HG03196 (cell line): ENCODE results near the gene TRIM42.
A peak's percentile ranks its signal among the peaks of the same experiment; 100 is the strongest.

Experiments
- ATAC-seq: cut with Tn5 transposase; IDR thresholded peaks from one replicate; pipeline ENCODE4 v1.9.1; 2021; ENCODE audit not compliant: unreplicated experiment

Gene TRIM42

DNA sequence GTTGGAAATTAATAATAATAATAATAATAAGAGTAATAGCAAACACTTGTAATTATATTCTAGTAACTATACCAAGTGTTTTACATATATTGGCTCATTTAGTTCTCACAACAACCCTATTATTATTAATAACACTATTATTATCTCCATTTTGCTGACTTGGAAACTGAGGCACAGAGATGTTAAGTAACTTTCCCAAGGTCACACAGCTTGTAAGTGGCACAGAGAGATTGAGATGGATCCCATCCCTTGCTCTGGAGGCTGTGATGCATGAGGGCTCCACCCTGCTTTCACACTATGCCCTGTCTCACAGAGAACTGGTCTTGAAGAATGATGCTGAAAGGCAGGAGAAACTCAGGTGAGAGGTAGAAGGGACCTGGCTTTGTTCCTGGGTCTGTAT is 31.9 kb downstream of the TRIM42 start:
- ATAC-seq: no peak

DNA sequence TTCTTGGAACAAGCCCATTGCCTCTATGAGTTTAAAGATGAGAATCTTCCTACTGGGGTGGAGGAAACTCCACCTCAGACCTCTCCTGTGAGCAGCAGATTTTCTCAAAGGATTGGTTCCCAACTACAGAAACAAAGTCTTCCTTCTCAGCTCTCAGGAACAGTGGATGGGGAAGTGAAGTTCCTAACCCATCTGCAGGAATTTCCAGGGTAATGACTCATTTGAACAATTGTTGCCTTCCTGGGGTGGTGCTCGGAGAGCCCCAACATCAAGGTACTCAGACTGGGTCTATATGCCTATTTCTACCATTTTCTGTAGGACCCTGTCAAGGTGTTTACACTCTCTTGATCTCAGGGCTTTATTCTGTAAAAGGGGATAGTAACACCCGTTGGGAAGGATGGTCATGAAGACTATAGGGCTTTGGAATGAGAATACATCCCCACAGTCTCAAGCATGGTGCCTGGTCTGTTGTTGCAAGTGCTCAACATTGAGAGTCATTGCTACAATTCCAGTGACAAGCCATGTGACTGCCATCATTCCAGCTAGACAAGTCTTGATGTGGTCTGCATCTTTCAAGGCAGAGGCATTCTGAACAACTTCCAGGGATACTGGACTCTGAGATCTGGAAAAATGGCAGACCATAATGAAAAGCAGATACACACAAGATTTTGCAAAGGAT is 33.0 kb downstream of the TRIM42 start:
- ATAC-seq: no peak

DNA sequence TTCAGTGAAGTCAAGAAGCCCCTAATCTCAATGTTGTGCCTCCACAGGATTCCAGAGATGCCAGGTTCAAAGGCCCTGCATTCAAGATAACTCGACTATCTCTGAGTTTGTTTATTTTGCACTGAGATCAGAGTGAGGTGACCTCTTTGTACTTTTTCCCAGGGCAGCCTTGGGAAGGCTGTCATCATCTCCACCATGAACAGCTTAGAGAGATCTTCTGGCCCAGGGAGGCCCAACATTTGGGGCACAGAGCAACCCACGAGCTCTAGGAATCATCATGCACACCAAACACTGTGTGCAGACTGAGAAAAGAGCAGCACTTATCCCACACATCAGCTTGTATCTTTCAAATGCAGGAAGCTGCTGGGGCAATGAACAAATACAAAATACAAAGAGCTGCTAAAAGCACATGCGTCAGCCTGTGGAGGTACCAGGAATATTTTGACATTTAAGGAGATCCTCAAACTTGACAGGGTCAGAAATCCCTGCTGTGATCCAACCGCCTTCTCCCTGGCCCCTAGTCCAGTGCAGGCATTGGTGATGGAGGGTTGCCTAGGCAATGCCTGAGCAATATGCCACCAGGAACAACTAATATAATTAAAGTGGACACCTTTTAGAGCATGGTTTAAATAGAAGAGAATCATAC is 33.6 kb downstream of the TRIM42 start:
- ATAC-seq: no peak

DNA sequence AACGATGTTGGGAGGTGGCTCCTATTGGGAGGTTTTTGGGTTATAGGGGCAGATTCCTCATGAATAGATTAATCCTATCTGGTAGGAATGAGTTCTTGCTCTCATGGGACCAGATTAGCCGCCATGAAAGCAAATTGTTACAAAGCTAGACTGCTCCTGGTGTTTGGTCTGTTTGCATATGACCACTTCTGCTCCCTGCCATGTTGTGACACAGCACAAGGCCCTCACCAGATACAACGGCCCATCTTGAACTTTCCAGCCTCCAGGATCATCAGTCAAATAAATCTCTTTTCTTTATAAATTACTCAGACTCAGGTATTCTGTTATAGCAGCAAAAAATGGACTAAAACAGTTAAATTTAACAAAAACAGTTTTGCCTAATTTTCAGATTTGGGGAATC is 34.4 kb downstream of the TRIM42 start:
- no peak for ATAC-seq

DNA sequence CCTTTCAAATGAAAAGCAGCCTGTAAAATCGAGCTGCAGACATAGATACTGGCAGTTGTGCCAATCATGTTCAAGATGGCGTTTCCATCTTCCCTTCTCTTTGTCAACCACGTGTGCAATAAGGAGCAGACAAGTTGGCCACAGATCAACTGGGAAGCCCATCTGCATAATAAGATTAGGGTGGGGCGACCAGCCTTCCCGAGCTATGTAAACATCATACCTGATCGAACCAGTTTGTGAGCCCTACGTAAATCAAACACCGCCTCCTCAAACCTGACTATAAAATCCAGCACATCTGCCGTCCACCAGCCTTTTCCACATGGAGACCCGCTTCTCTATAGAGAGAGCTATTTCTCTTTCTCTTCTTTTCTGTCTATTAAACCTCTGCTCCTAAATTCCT is 37.2 kb downstream of the TRIM42 start:
- ATAC-seq: no peak

DNA sequence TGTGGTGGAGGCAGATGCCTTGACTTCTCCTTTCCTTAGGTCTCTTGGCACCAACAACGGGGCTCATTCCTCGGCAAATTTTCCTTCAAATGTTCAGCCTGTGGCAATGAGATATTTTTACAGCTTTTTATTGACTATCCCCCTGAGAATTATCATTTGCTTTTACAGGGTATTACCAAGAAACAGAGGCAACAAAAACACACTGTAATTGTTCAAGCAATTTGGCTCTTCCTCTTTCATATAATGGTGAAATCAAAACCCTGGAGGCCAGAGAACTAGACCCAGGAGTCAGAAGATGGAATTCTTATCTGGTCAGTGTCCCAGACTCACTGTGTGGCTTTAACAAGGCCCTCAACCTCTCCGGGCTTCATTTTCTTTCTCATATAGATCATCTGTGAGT is 40.1 kb downstream of the TRIM42 start:
- ATAC-seq: no peak

DNA sequence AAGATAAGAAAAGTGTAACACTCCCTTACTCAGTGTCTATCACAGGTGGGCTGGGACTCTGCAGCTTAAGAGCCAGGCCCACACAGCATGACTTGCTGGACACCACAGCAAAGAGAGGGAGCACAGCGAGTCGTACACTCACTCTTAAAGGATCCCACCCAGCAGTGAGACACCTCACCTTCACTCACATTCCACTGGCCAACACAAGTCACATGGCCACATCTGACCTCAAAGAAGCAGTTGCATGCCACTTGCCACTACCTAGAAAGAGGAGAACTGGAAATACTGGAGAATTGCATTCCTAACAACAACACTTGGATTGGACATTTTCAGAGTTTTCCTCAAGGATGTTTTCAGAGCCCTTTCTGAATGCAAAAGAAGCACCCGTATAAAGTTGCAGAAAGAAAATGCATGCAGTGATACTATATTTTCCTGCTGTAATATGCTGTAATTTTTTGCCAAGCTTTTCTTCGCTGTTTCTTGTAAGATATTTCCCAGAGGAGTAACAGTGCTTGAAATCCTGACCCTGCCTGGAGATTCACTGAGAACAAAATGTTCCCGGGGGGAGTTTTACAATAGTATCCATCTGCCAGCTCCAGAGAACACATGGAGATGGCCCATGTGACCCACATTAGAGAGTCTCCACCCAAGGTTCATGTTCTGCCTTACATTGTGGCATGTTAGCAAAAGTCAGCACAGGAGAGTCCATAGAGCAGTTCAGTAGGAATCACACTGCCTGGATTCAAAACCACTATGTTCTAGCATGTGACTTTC is 42.2 kb downstream of the TRIM42 start:
- ATAC-seq: no peak

DNA sequence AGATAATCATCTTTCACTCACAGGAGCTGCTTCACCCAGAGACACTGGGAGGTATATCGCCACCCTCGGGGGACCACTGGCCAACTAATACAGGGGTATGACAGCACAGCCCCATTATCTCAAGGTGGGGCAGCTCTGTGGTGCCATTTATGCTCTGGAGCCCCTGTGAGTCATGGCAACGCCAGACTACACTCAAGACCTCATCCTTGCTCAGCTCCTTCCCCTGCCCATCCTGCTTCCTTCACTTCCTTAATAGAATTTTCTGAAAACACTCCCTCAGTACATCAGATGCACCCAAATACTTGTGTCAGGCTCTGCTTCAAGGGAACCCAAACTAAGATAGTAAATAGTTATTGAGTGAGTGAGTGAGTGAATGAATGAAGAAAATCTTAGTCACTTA is 45.7 kb downstream of the TRIM42 start:
- ATAC-seq: no peak

DNA sequence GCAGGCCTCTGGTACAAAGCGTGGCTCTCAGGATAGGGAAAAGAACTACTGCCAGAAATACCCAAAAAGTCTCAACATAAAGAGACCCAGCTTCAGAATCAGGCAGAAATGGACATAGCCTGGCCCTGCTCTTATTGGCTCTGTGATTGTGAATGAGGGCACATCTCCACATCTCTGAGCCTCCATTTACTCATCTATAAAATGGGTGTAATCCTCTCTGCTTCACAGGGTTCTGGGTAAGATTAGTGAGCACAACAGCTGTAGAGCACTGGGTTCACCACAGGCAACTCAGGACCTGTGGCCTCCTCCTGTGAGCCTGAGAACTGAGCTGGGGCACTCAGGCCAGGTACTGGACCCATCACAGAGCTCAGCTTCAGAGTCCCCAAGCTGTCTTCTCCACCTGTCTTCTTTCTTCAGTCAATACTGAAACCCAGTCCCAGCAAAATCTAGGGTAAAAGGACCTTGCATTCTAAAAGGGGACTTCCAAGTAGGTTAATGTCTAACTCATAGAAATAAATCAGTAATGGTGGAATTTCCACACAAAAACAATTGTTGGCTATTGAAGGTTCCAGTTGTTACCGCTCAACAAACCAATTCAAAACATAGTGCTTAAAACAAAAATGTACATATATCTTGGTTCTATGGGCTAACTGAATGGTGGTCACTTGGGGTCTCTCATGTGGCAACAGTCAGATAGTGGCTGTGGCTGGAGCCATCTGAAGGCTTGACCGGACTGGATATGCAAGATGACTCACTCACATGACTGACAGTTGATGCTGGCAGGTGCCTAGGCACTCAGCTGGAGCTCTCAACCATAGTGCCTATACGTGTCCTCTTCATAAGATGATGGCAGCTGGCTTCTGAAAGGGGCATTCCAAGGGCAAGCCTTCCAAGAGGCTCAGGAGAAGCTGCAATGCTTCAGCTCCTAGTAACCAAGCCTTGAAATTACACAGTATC is 47.3 kb downstream of the TRIM42 start:
- ATAC-seq: peak; percentile 83

DNA sequence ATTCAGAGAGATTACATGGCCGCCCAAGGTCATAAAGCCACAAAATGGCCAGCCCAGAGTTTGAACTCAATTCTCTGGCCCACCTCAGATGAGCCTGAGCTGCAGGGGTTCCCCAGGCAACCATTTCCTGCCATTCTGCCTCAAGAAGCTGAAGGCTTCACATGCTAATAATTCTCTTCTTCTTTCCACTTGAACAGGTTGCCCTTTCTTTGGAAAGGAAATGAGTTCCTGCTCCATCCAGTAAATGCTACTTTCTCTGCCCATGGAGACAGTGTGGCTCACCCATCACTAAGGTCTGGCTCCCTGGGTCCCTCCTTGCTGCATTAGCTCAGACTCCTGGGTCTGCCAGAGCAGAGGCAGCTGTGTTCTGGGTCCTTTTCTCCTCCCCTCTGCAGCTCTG is 48.2 kb downstream of the TRIM42 start:
- no peak for ATAC-seq

DNA sequence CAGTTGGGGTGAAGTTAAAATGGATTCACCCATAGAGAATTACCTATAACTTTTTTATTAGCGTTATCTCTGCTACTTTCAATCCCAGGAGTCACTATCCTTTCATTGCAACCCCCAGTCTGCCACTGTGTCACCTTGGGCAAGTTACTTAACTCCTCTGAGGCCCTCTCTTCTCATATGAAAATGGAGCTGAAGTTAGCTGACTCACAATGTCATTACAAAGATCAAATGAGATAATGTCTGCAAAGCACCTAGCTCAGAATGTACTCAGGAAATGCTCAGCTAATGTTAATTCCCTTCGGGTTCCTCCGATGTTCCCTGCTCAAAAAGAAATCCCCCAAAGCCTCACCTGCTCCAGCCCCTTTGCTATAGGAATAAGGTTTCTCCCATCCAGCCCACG is 50.0 kb downstream of the TRIM42 start:
- ATAC-seq: no peak

DNA sequence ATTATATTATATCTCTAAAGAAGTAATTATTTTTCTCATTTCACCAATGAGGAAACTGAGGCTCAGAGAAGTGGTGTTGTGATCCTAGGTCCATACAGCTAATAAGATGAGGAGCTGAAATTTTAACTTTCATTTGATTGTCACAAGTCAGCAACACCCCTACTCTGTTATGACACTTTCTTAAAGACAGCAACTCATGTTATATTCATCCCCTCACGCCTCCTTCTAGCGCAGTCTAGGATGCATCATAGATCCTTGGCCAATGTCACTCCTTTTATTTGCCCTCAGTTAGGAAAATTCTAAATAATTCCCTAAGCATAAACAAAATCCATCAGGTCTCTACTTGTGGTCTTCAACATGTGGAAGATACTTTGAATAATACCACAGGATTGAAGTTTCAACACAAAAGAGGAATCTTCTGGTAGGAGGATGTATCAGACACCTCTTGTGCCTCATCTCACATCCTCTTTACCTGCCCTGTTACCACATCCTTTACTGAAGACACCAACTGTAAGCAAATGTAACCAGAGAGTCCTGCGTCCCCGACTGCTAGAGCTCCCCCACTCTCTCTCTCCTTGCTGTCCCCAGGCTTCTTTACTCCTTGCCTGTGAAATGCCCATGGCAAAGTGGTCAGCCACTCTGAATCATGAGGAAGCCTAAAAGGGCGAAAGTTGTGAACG is 53.7 kb downstream of the TRIM42 start:
- ATAC-seq: peak; percentile 72

DNA sequence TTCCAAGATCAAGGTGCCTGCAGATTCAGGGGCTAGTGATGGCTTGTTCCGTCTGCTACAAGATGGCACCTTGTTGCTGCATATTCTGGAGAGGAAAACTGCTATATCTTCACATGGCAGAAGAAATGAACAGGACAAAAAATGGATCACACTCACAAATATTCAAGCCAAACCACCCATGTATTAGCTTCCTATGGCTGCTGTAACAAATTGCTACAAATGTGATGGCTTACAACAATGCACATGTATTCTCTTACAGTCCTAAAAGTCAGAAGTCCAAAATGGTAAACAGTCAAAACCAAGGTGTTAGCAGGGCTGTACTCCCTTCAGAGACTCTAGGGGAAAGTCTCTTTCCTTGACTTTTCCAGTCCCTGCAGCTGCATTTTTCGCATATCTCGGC is 55.8 kb downstream of the TRIM42 start:
- ATAC-seq: no peak

DNA sequence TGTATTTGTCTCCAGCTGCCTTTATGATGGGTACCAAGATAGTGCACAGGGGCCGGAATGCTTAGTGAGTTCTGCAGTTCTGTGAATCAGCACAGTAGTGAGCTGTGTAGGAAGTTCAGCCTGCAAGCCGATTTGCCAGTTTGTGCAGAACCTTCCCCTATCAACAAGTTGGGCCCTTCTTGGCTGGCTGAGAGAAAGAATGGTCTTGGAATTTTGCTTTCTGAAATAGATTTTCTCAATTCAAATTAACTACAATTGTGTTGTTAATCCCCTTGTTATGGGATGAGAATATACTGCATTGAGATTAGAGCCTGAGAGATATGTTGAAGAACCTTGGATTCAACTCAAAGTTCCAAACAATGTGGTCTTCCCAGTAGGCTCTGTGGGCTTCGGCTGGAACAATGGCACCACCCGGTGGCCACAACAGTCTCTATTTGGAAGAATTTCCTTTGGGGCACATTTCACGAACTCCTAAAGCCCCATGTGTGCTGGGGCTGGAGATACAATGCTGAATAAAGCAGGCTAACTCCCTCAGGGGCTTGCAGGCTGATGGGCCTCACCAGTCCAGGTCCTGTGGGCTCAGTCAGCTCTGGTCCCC is 59.1 kb downstream of the TRIM42 start:
- no peak for ATAC-seq

DNA sequence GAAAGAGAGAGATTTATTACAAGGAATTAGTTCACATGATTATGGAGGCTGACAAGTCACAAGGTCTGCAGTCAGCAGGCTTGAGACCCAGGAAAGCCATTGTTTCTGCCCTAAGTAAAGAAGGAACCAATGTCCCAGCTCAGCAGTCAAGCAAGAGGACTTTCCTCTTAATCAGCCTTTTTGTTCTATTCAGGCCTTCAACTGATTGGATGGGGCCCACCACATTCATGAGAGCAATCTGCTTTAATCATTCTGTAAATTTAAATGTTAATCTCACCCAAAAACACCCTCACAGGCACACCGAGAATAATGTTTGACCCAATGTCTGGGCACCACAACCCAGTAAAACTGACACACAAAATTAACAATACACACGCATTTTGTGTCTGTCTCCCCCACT is 64.3 kb downstream of the TRIM42 start:
- ATAC-seq: no peak

DNA sequence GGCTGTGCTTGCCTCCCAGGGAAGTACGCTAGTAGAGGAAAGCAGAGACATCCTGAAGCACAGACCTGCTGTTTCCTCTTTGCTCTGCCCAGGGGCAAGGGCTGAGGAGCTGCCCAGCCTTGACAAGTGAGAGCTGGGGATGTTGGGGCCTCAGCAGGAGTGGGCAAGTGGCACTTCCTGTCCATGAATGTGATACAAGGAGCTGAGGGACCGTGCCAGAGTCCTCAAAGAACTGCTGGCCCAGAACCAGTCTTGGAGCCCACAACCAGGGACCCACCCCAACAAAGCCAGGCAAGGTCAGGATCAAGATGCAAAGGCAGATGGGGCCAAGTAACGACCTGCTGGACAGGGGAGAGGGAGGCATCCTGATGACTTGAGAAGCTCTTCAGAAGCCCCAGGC is 70.3 kb downstream of the TRIM42 start:
- no peak for ATAC-seq

DNA sequence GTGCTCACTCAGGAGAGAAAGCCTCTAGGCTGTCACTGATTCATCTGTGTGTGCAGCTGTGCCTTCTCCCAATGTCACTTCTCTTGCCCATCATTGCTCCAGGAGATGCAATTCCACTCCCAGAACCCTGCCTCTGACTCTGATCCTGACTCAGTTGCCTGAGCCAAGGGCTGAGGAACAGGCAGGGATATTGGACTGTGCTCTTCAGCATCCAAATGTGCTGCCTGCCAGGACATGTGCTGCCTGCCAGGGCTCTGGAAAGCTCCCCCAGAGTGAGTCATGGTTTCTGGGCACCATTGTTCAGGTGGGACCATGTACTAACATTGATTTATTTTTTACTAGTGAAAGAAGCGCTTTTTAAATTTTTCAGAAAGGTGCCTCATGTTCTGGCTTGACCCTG is 71.0 kb downstream of the TRIM42 start:
- no peak for ATAC-seq
